ENCODE data around the gene ARHGAP8. TPM values are rescaled to one million over a fixed set of nuclear protein-coding genes. Genes with fewer than 3 reads are reported as not detected.
"Not testable (repeated sequence)": the region's sequence is repeated elsewhere in the genome, so short reads cannot be mapped to it uniquely, and the experiment has no call there.

Gene ARHGAP8
- total RNA-seq, 4 donors from 2014 or later = 1.5 to 6.9 (median 4.2) TPM

DNA sequence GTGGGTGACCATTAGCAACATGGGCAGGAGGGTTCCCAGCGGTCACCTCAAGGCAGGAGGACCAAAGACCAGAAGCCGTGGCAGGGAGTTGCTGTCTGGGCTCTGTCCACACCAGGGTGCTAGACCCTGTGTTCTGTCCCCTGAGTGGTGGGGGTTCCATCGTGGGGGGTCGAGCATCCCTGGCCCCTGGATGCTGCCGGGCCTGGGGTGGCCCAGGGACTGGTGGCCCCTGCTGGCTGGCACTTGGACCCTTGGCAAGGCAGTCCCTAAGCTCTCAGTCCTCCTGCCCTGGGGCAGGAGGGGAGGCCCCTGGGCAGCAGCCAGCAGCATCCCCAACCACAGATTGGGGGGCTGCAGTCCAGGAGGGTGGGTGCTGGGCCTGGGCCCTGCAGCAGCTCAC lies 13.4 kb upstream of the ARHGAP8 start:
- TF ChIP-seq POLR2AphosphoS5 (IDR thresholded peaks at IDR 0.05) (no peak), EP300 (IDR thresholded peaks at IDR 0.05) (no peak), POLR2A (IDR thresholded peaks at IDR 0.05) (no peak)
- TF ChIP-seq, protein P1, sequence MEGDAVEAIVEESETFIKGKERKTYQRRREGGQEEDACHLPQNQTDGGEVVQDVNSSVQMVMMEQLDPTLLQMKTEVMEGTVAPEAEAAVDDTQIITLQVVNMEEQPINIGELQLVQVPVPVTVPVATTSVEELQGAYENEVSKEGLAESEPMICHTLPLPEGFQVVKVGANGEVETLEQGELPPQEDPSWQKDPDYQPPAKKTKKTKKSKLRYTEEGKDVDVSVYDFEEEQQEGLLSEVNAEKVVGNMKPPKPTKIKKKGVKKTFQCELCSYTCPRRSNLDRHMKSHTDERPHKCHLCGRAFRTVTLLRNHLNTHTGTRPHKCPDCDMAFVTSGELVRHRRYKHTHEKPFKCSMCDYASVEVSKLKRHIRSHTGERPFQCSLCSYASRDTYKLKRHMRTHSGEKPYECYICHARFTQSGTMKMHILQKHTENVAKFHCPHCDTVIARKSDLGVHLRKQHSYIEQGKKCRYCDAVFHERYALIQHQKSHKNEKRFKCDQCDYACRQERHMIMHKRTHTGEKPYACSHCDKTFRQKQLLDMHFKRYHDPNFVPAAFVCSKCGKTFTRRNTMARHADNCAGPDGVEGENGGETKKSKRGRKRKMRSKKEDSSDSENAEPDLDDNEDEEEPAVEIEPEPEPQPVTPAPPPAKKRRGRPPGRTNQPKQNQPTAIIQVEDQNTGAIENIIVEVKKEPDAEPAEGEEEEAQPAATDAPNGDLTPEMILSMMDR (IDR thresholded peaks at IDR 0.05) = no peak
- H3K9me3 ChIP-seq = no peaks in the 10 kb centered on the region
- no peak overlapping the region for H3K27ac ChIP-seq
- H3K36me3 ChIP-seq = no peaks in the 10 kb centered on the region
- no peaks in the 10 kb centered on the region for H3K27me3 ChIP-seq
- H3K4me3 ChIP-seq = no peak overlapping the region
- 96% methylated on average over 4 of the region's 5 CpGs for WGBS
- DNase-seq (ENCODE audit: low spot score in 2 of 2) = no peak
- H3K4me1 ChIP-seq = no peaks in the 10 kb centered on the region

GRCh38 chr22:44739666-44740065 lies 12.7 kb upstream of the ARHGAP8 start:
- not testable (repeated sequence) for H3K9me3 ChIP-seq; H3K36me3 ChIP-seq; H3K27me3 ChIP-seq; H3K4me3 ChIP-seq; H3K4me1 ChIP-seq; DNase-seq (ENCODE audit: low spot score in 2 of 2); H3K27ac ChIP-seq
- WGBS = 61% methylated on average over 10 of the region's 10 CpGs

DNA sequence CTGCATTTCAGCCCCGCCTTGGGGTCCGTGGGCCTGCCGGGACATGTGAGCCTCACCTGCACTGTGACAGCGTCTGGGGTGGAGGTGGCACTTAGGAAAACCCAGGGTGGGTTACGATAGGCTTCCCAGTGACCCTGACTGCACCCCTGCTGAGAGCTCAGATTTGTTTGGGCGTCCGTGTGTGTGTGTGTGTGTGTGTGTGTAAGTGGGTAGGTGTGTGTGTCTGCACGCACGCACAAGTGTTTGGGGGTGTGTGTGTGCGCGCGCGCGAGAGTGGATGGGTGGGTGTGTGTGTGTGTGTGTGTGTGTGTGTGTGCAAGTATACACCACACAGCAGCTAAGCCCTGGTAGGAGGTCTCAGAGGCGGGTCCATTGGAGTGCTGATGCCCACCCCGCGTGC lies 12.1 kb upstream of the ARHGAP8 start:
- 82% methylated on average over 17 of the region's 17 CpGs for WGBS
- Histone ChIP-seq H3K27ac (no peak overlapping the region), H3K27me3 (no peaks in the 10 kb centered on the region), H3K4me3 (no peak overlapping the region), H3K4me1 (no peaks in the 10 kb centered on the region), H3K36me3 (no peaks in the 10 kb centered on the region), H3K9me3 (no peaks in the 10 kb centered on the region)
- no peak for DNase-seq (ENCODE audit: low spot score in 2 of 2)
- TF ChIP-seq POLR2A (IDR thresholded peaks at IDR 0.05) (no peak), POLR2AphosphoS5 (IDR thresholded peaks at IDR 0.05) (no peak), EP300 (IDR thresholded peaks at IDR 0.05) (no peak)
- TF ChIP-seq, protein P1 (IDR thresholded peaks at IDR 0.05) = no peak

- Histone ChIP-seq H3K4me3 (no peak overlapping the region), H3K9me3 (no peaks in the 10 kb centered on the region), H3K36me3 (no peaks in the 10 kb centered on the region), H3K27me3 (no peaks in the 10 kb centered on the region), H3K4me1 (no peaks in the 10 kb centered on the region), H3K27ac (no peak overlapping the region)
- WGBS = 80% methylated on average over 9 of the region's 9 CpGs
- TF ChIP-seq EP300 (IDR thresholded peaks at IDR 0.05) (no peak), POLR2A (IDR thresholded peaks at IDR 0.05) (no peak), POLR2AphosphoS5 (IDR thresholded peaks at IDR 0.05) (no peak)
- TF ChIP-seq, protein P1 (IDR thresholded peaks at IDR 0.05) = no peak
- no peak for DNase-seq (ENCODE audit: low spot score in 2 of 2)
These were observed 10.4 kb upstream of the ARHGAP8 start for GRCh38 chr22:44741929-44742328.

GRCh38 chr22:44743247-44743646 lies 9.1 kb upstream of the ARHGAP8 start:
- H3K27ac ChIP-seq = no peak overlapping the region
- 71% methylated on average over 9 of the region's 11 CpGs for WGBS
- TF ChIP-seq EP300 (IDR thresholded peaks at IDR 0.05) (no peak), POLR2A (IDR thresholded peaks at IDR 0.05) (no peak), POLR2AphosphoS5 (IDR thresholded peaks at IDR 0.05) (no peak)
- TF ChIP-seq, protein P1 (IDR thresholded peaks at IDR 0.05) = no peak
- H3K27me3 ChIP-seq = no peaks in the 10 kb centered on the region
- H3K9me3 ChIP-seq = no peaks in the 10 kb centered on the region
- H3K36me3 ChIP-seq = no peaks in the 10 kb centered on the region
- no peaks in the 10 kb centered on the region for H3K4me1 ChIP-seq
- no peak for DNase-seq (ENCODE audit: low spot score in 2 of 2)
- no peak overlapping the region for H3K4me3 ChIP-seq

- no peaks in the 10 kb centered on the region for H3K4me1 ChIP-seq
- WGBS = 27% methylated on average over 7 of the region's 7 CpGs
- H3K4me3 ChIP-seq = no peak overlapping the region
- DNase-seq (ENCODE audit: low spot score in 2 of 2) = no peak
- H3K9me3 ChIP-seq = no peaks in the 10 kb centered on the region
- no peak overlapping the region for H3K27ac ChIP-seq
- no peaks in the 10 kb centered on the region for H3K27me3 ChIP-seq
- no peak for TF ChIP-seq EP300 (IDR thresholded peaks at IDR 0.05)
- TF ChIP-seq, protein P1 (IDR thresholded peaks at IDR 0.05) = no peak
- no peak for TF ChIP-seq POLR2AphosphoS5 (IDR thresholded peaks at IDR 0.05)
- TF ChIP-seq POLR2A (IDR thresholded peaks at IDR 0.05) = no peak
- H3K36me3 ChIP-seq = no peaks in the 10 kb centered on the region
These were observed 8.6 kb upstream of the ARHGAP8 start for GRCh38 chr22:44743804-44744211.
